Large intestine (tissue), 12 donors: ENCODE measurements around the gene SEC61B. TPM values are rescaled to one million over a fixed set of nuclear protein-coding genes. Genes with fewer than 3 reads are reported as not detected.
A peak's percentile ranks its signal among the peaks of the same experiment; 100 is the strongest.

ENCODE experiments used
- DNase-seq, 2 donors: peaks; one replicate each; pipeline versions ENCODE4 v3.0.0 to v3.0.0-alpha.2; 2013
- H3K27ac ChIP-seq: one replicate; pipeline ENCODE4 v1.5.1; 2013; ENCODE audit warnings: low read length
- H3K27me3 ChIP-seq: 2 replicates; pipeline ENCODE4 v1.6.1; 2013; ENCODE audit warnings: low read length; ENCODE audit not compliant: control insufficient read depth, insufficient read depth
- H3K36me3 ChIP-seq: 2 replicates; pipeline ENCODE4 v1.6.1; 2013; ENCODE audit warnings: low read length; ENCODE audit not compliant: control insufficient read depth, insufficient read depth
- H3K4me1 ChIP-seq: one replicate; pipeline ENCODE4 v1.6.1; 2013; ENCODE audit warnings: low read length; ENCODE audit not compliant: control insufficient read depth, insufficient read depth
- H3K4me3 ChIP-seq: one replicate; pipeline ENCODE4 v1.5.1; 2013; ENCODE audit warnings: low read length
- H3K9me3 ChIP-seq: one replicate; pipeline ENCODE4 v1.6.1; 2013; ENCODE audit warnings: mild to moderate bottlenecking, low read depth, low read length, moderate library complexity; ENCODE audit not compliant: control insufficient read depth
- WGBS: methylation state at CpG from one replicate; pipeline ENCODE4 v1.1.5; 2013; ENCODE audit warnings: low lambda C conversion rate; ENCODE audit not compliant: insufficient coverage; 5-methylcytosine and 5-hydroxymethylcytosine counted together
- long read RNA-seq, 11 donors: transcript quantifications; one replicate each; lab custom pipeline, GENCODE V29; 2026
- polyA plus RNA-seq: library from polyadenylated mRNA; unstranded; fragments of 120-200 nt; gene quantifications from one replicate; pipeline ENCODE4 v1.2.1, GENCODE V29; 2013

The SEC61B gene
- 187 TPM for polyA plus RNA-seq
- long read RNA-seq, donor 1, transcript SEC61B-201 (4 exons, 545 nt): major isoform, 121 of 134 reads
- long read RNA-seq, donor 1, partial matches to known transcripts: 11 of 134 reads
- long read RNA-seq, donor 1, other reads (novel, unspliced or antisense): 0 of 134 reads
- long read RNA-seq, donor 2, transcript SEC61B-201 (4 exons, 545 nt): major isoform, 204 of 242 reads
- long read RNA-seq, donor 2, partial matches to known transcripts: 36 of 242 reads
- long read RNA-seq, donor 2, other reads (novel, unspliced or antisense): 0 of 242 reads
- long read RNA-seq, donor 3: 0 reads
- long read RNA-seq, donor 4, transcript SEC61B-201 (4 exons, 545 nt): major isoform, 29 of 29 reads
- long read RNA-seq, donor 4, partial matches to known transcripts: 0 of 29 reads
- long read RNA-seq, donor 4, other reads (novel, unspliced or antisense): 0 of 29 reads
- long read RNA-seq, donor 5, transcript SEC61B-201 (4 exons, 545 nt): major isoform, 102 of 108 reads
- long read RNA-seq, donor 5, partial matches to known transcripts: 6 of 108 reads
- long read RNA-seq, donor 5, other reads (novel, unspliced or antisense): 0 of 108 reads
- long read RNA-seq, donor 6, transcript SEC61B-201 (4 exons, 545 nt): major isoform, 172 of 223 reads
- long read RNA-seq, donor 6, partial matches to known transcripts: 48 of 223 reads
- long read RNA-seq, donor 6, other reads (novel, unspliced or antisense): 0 of 223 reads
- long read RNA-seq, donor 7, transcript SEC61B-201 (4 exons, 545 nt): major isoform, 116 of 142 reads
- long read RNA-seq, donor 7, partial matches to known transcripts: 22 of 142 reads
- long read RNA-seq, donor 7, other reads (novel, unspliced or antisense): 0 of 142 reads
- long read RNA-seq, donor 8, transcript SEC61B-201 (4 exons, 545 nt): major isoform, 288 of 316 reads
- long read RNA-seq, donor 8, transcript SEC61B-202 (2 exons, 687 nt): minor isoform, 12 of 316 reads
- long read RNA-seq, donor 8, partial matches to known transcripts: 16 of 316 reads
- long read RNA-seq, donor 8, other reads (novel, unspliced or antisense): 0 of 316 reads
- long read RNA-seq, donor 9, transcript SEC61B-202 (2 exons, 687 nt): minor isoform, 7 of 291 reads
- long read RNA-seq, donor 9, transcript SEC61B-201 (4 exons, 545 nt): major isoform, 239 of 291 reads
- long read RNA-seq, donor 9, partial matches to known transcripts: 45 of 291 reads
- long read RNA-seq, donor 9, other reads (novel, unspliced or antisense): 0 of 291 reads
- long read RNA-seq, donor 10, transcript SEC61B-201 (4 exons, 545 nt): major isoform, 228 of 247 reads
- long read RNA-seq, donor 10, partial matches to known transcripts: 16 of 247 reads
- long read RNA-seq, donor 10, other reads (novel, unspliced or antisense): 0 of 247 reads
- long read RNA-seq, donor 11, transcript SEC61B-201 (4 exons, 545 nt): major isoform, 147 of 155 reads
- long read RNA-seq, donor 11, partial matches to known transcripts: 6 of 155 reads
- long read RNA-seq, donor 11, other reads (novel, unspliced or antisense): 0 of 155 reads

DNA sequence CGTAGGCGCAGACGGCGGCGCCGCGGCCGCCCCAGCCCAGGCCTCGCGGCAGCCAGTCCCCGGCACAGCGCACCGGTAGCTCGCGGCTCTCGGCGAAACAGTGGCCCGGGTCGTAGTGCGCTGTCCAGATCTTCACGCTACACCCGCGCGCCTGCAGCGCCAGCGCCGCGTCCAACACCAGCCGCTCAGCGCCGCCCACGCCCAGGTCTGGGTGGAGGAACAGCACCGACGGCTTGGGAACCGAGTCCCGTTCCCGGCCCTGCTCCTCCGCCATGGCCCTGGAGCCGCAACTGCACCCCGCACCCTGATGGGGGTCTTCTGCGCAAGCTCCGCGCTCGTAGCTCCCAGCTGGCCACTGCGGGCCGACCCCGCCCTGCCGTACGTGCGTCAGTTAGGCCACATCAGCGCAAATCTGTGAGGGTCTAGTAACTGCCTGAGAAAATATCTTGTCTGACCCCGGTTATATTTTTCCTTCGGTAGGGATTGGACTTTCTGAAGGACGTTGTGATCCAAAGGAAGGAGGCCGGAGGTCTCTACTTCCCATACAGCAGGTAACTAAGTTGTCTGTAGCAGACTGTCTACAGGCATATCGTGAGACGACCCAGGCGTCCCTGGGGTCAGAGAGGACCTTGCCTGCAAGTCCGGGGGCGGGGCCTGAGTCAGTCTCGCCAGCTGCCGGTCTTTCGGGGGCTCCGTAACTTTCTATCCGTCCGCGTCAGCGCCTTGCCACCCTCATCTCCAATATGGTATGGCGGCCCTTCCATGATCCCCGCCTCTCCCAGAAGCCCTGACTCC, at the start of gene SEC61B, which contains the start of gene ALG2:
Gene SEC61B (plus strand): TSS at position 662 of the 795 bp plus-strand sequence. CDS start 82 bp downstream, at position 744.
Gene ALG2 (minus strand): TSS at position 322 of the 795 bp plus-strand sequence. CDS start 48 bp downstream, at position 274.
- H3K4me1 ChIP-seq: peaks cover 10% of the 10 kb centered on the region
- peak; percentile 95 to 97 for DNase-seq
- peaks cover 33% of the 10 kb centered on the region for H3K36me3 ChIP-seq

DNA sequence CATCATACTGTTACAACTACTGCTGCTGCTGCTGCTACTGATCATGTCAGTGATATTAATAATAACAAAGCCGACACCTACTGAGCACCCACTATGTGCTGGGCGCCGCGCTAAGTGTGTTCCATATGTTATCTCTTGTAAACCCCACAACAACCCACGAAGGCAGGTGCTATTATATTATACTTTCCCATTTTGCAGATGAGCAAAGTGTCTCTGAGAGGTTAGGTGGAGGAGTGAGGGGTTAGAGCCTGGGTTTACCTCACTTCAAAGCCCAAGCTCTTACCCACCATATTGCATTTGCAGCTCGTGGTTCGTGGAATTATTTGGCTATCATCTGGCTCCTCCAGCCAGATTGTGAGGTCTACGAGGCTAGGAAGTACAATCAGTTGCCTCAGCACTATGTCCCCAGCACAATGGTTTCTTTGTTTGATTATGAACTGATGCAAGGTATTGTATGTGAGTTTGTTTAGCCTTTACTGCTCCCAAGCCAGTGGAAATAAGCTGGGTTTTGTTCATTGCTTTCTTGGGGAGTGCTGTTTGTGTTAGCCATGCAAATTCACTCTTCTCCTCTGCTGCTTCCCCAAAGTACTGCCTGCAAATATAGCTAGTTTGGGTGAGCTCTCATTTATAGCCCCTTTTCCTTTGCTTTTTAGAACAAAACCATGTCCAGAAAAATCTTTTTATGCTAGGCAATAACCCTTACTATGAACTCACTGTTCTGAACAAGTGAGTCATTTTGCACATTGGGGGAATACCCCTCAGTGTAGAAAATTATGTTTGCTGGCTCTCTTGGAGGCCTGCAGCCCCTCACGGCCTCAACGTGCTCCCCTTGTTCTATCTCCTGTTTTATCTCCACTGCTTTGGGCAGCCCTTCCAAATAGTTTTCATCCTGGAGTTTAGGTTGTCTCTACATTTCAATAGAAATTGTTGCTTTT, 48.2 kb upstream of the SEC61B start:
- H3K27me3 ChIP-seq: no peaks in the 10 kb centered on the region
- no CpG with 5 or more reads among the region's 10 CpGs for WGBS
- H3K4me1 ChIP-seq: peaks cover 54% of the 10 kb centered on the region
- peak in 1 of 2 donors; percentile 66 for DNase-seq
- H3K4me3 ChIP-seq: no peak overlapping the region
- no peaks in the 10 kb centered on the region for H3K9me3 ChIP-seq
- H3K36me3 ChIP-seq: no peaks in the 10 kb centered on the region
- peak overlapping the region; percentile 24 for H3K27ac ChIP-seq

More for the DNA sequence above, at the start of gene SEC61B, which contains the start of gene ALG2:
- peak within 1 kb of the TSS; percentile 95 for H3K4me3 ChIP-seq
- H3K9me3 ChIP-seq: no peaks in the 10 kb centered on the region
- peak within 1 kb of the TSS; percentile 83 for H3K27ac ChIP-seq
- H3K27me3 ChIP-seq: no peaks in the 10 kb centered on the region
- WGBS: 0% methylated on average over 1 of the region's 70 CpGs

DNA sequence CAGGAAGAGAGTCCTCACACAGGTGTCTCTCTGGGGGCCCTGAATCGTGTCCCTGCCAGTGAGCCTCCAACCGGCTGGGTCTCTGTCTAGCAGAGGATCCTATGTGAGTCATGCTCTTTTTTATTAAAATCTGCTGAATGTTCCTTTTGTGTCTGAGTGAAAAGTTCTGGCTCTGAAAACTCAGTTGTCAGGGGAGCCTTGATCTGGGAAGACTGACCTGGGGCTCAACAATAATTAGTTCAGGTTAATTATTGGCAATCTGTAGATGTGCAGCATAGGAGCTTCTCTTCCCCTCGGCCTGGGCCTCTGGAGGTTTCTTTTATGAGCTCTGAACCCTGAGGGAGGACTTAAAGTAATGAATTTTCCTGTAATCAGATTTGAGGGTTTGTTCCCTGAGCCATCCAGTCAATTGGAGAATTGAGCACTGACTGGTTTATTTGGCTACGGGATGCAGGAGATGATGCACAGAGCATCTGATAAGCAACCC, 45.5 kb upstream of the SEC61B start:
- WGBS: no CpG with 5 or more reads among the region's 4 CpGs
- H3K36me3 ChIP-seq: no peaks in the 10 kb centered on the region
- H3K4me3 ChIP-seq: no peak overlapping the region
- DNase-seq: peak; percentile 74 to 91
- H3K4me1 ChIP-seq: peaks cover 45% of the 10 kb centered on the region
- H3K27me3 ChIP-seq: no peaks in the 10 kb centered on the region
- H3K9me3 ChIP-seq: no peaks in the 10 kb centered on the region
- peak overlapping the region; percentile 55 for H3K27ac ChIP-seq

DNA sequence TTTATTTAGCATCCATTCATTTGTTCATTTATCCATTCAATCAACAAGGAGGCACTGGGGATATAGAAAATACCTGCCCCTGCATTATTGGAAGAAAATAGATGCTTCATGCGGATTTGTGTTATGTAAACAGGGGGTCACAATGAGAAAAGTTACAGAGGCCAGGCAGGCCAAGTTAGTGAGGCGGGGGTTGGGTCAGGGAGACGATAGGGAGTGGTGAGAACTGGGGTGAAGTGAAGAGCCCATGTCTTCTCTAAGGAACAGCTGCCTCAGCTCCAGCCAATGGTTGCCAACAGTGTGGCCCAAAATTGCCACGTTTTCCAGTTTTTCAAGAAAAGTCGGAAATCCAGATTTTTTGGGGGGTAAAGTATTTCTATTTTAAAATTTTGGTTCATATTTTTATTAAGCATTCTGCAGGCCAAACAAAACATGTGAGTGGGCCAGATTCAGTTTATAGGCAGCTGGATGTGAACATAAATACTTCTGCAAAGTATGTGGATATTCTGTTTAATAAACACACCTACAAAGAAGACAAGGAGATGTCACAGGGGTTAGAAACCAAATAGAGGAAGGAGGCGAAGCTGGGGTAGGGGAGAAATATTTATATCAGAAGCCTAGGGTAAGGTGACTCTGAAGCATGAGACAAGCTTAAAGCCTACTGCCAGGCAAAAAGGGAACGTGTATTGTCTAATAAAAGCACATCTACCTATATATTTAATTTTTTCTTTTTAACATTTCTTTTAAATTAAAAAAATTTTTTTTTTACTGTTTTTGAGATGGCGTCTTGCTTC, 44.3 kb upstream of the SEC61B start:
- H3K9me3 ChIP-seq: no peaks in the 10 kb centered on the region
- no peaks in the 10 kb centered on the region for H3K27me3 ChIP-seq
- H3K27ac ChIP-seq: no peak overlapping the region
- WGBS: 96% methylated on average over 5 of the region's 8 CpGs
- H3K4me1 ChIP-seq: peaks cover 34% of the 10 kb centered on the region
- DNase-seq: no peak
- no peak overlapping the region for H3K4me3 ChIP-seq
- H3K36me3 ChIP-seq: no peaks in the 10 kb centered on the region

DNA sequence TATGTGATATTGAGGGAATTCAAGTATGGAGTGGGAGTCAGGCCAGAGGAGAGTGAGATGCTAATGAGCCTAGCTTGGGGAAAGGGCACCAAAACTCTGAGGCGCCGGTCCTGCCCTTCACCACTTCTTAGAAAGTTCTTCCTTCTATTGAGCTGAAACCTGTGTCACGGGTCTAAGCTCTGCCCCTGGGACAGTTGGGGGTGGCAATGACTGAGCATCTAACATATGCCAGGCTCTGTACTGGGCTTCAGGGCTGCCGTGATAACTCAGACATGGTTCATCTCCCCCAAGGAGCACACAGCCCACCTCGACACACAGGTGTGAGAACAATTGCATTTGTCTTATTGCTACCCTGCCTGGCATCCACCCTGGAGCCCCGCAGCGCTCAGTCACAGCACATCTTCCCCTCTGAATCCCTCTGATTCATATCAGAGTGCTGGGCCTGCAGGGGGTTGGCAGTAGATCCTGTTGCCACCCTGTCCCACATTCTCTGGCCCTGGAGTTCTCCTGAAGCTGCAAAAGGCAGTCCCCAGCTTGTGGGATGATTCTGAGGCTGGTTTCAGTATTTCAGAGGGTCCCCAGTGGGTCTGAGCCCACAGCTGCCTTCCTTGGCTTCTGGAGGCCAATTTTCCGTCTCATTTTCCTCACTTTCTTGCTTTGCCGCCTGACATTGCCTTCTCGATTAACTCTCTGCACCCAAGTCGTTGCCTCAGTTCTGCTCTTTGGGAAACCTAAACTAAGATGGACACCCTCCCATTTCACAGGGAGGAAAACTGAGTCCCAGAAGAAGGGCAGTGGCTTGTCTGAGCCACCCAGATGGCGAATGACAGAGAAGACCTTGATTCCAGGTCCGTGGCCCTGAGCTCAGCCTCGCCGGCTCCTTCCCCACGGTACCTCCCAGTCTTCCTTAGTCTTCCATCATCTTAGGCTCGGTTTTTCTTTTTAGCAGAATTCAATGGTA, 42.9 kb upstream of the SEC61B start:
- 100% methylated on average over 3 of the region's 17 CpGs for WGBS
- H3K27ac ChIP-seq: no peak overlapping the region
- H3K36me3 ChIP-seq: no peaks in the 10 kb centered on the region
- H3K9me3 ChIP-seq: no peaks in the 10 kb centered on the region
- no peak overlapping the region for H3K4me3 ChIP-seq
- H3K27me3 ChIP-seq: no peaks in the 10 kb centered on the region
- no peak for DNase-seq
- peaks cover 28% of the 10 kb centered on the region for H3K4me1 ChIP-seq

DNA sequence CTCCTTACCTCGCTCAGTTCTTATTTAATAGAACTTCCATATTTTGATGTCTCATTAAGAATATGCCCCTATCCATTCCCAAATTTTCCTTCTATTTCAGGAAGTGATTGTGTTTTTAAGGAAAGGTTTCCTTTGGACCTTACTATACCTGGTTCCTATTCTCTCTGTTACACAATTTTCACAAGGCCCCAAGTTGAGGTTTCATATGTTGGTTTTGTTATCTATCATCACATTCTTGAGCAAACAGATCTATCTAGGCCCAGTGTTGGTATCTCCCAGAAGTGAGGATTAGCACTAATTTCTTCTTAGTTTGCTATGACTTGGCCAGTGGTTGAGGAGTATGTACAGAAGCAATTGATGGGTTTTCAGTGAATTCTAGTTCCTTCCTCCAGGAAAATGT, 41.9 kb upstream of the SEC61B start:
- WGBS: 92% methylated on average over 1 of the region's 1 CpG
- peak overlapping the region; percentile 8 for H3K27ac ChIP-seq
- H3K36me3 ChIP-seq: no peaks in the 10 kb centered on the region
- DNase-seq: no peak
- no peak overlapping the region for H3K4me3 ChIP-seq
- H3K4me1 ChIP-seq: peaks cover 28% of the 10 kb centered on the region
- H3K27me3 ChIP-seq: no peaks in the 10 kb centered on the region
- H3K9me3 ChIP-seq: no peaks in the 10 kb centered on the region

DNA sequence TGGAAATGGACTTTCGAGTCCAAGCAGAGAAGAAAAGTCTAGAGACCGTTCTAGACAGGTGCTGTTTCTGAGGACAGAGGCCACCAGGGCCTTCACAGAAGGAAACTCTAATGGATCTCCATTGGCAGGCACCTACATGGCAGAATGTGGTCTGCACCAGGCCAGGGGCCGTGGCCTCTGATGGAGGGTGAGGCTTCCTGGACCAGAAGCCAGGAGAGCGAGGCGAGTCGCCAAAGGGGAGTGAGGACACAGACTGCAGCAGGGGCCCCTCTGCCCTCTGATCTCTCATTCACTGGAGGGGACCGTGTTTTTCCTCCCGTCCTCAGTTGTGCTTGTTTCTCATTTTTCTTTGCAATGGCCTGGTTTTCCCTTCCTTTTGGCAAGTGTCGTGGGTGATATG, 41.4 kb upstream of the SEC61B start:
- peak overlapping the region; percentile 8 for H3K27ac ChIP-seq
- DNase-seq: no peak
- no CpG with 5 or more reads among the region's 9 CpGs for WGBS
- H3K4me1 ChIP-seq: peaks cover 24% of the 10 kb centered on the region
- no peaks in the 10 kb centered on the region for H3K36me3 ChIP-seq
- H3K27me3 ChIP-seq: no peaks in the 10 kb centered on the region
- H3K4me3 ChIP-seq: no peak overlapping the region
- H3K9me3 ChIP-seq: no peaks in the 10 kb centered on the region
